ENCODE measurements around the gene SRPX2.
A peak's percentile ranks its signal among the peaks of the same experiment; 100 is the strongest.

- TF ChIP-seq CTCF (IDR thresholded peaks at IDR 0.05; ENCODE audit: poor library complexity), result peak; percentile 59
- TF ChIP-seq EZH2 (IDR thresholded peaks at IDR 0.05; ENCODE audit: borderline replicate concordance), result no peak
Measured at GRCh38 chrX:100636321-100636991, 7.5 kb upstream of the SRPX2 start, which contains the start of gene TSPAN6.
